DOHH2 (cell line): ENCODE measurements around the gene CAPS2.

Source experiments
- CTCF ChIP-seq: fragments of 200-600 bp; sonication (generic); IDR thresholded peaks from one replicate; pipeline ENCODE4 v1.5.1; 2014; ENCODE audit warnings: antibody characterized with exemption, mild to moderate bottlenecking, low read depth, low read length; ENCODE audit not compliant: poor library complexity, severe bottlenecking
- EZH2phosphoT487 ChIP-seq: fragments of 200-600 bp; sonication (generic); IDR thresholded peaks from 2 replicates; pipeline ENCODE4 v1.6.1; 2017; ENCODE audit warnings: borderline replicate concordance, mild to moderate bottlenecking, antibody characterized with exemption, low read length, moderate library complexity, mixed read lengths

- no peak for TF ChIP-seq CTCF
- no peak for TF ChIP-seq EZH2phosphoT487
These were observed 19.8 kb upstream of the CAPS2 start for GRCh38 chr12:75349946-75350345.
